GM18505 (cell line): Measurements from ENCODE around the gene AFAP1L2.
"Not testable (repeated sequence)": the region's sequence is repeated elsewhere in the genome, so short reads cannot be mapped to it uniquely, and the experiment has no call there.

ENCODE experiments used
- ATAC-seq: cut with Tn5 transposase; IDR thresholded peaks from one replicate; pipeline ENCODE4 v1.9.1; 2021; ENCODE audit not compliant: unreplicated experiment
- POLR2A ChIP-seq: IDR thresholded peaks from 4 replicates; pipeline ENCODE4 v1.6.1; 2011; ENCODE audit warnings: borderline replicate concordance; ENCODE audit not compliant: insufficient read depth, insufficient read length; ENCODE audit errors: extremely low read depth

Gene AFAP1L2

GRCh38 chr10:114342976-114343375, 61.3 kb downstream of the AFAP1L2 start:
- no peak for ATAC-seq
- TF ChIP-seq POLR2A: no peak

- no peak for ATAC-seq
- no peak for TF ChIP-seq POLR2A
Observed at GRCh38 chr10:114340816-114341215, 63.5 kb downstream of the AFAP1L2 start.

- TF ChIP-seq POLR2A: no peak
- ATAC-seq: no peak
Observed at GRCh38 chr10:114337510-114338462, 66.5 kb downstream of the AFAP1L2 start.

GRCh38 chr10:114336823-114337509, 67.3 kb downstream of the AFAP1L2 start:
- no peak for ATAC-seq
- TF ChIP-seq POLR2A: no peak

- no peak for ATAC-seq
- TF ChIP-seq POLR2A: no peak
Observed at GRCh38 chr10:114335614-114336013, 68.7 kb downstream of the AFAP1L2 start.

- ATAC-seq: no peak
- no peak for TF ChIP-seq POLR2A
Observed at GRCh38 chr10:114334301-114334700, 70.0 kb downstream of the AFAP1L2 start.

GRCh38 chr10:114333441-114333840, 70.9 kb downstream of the AFAP1L2 start:
- ATAC-seq: not testable (repeated sequence)

GRCh38 chr10:114332301-114333192, 71.8 kb downstream of the AFAP1L2 start:
- TF ChIP-seq POLR2A: no peak
- ATAC-seq: no peak

GRCh38 chr10:114329634-114330365, 74.5 kb downstream of the AFAP1L2 start:
- ATAC-seq: no peak
- TF ChIP-seq POLR2A: no peak

- TF ChIP-seq POLR2A: no peak
- ATAC-seq: no peak
Observed at GRCh38 chr10:114328874-114329273, 75.4 kb downstream of the AFAP1L2 start.

GRCh38 chr10:114328441-114328812, 75.9 kb downstream of the AFAP1L2 start:
- no peak for TF ChIP-seq POLR2A

GRCh38 chr10:114327537-114328440, 76.5 kb downstream of the AFAP1L2 start:
- TF ChIP-seq POLR2A: no peak
- ATAC-seq: no peak

More at GRCh38 chr10:114328441-114328812, 75.9 kb downstream of the AFAP1L2 start:
- ATAC-seq: no peak
